ENCODE measurements around the gene CPB1.

GRCh38 chr3:148796799-148797198, 30.8 kb upstream of the CPB1 start:
- TF ChIP-seq TAF1 (conservative IDR thresholded peaks at IDR 0.05) (no peak), ATF3 (IDR thresholded peaks at IDR 0.05) (no peak), EGR1 (IDR thresholded peaks at IDR 0.05; ENCODE audit: low read depth in 2 of 2) (no peak), SP1 (IDR thresholded peaks at IDR 0.05) (no peak), YY1 (IDR thresholded peaks at IDR 0.05) (no peak), REST (IDR thresholded peaks at IDR 0.05) (no peak)
- TF ChIP-seq, protein P1, sequence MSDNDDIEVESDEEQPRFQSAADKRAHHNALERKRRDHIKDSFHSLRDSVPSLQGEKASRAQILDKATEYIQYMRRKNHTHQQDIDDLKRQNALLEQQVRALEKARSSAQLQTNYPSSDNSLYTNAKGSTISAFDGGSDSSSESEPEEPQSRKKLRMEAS (IDR thresholded peaks at IDR 0.05): no peak
- TF ChIP-seq, protein P2, sequence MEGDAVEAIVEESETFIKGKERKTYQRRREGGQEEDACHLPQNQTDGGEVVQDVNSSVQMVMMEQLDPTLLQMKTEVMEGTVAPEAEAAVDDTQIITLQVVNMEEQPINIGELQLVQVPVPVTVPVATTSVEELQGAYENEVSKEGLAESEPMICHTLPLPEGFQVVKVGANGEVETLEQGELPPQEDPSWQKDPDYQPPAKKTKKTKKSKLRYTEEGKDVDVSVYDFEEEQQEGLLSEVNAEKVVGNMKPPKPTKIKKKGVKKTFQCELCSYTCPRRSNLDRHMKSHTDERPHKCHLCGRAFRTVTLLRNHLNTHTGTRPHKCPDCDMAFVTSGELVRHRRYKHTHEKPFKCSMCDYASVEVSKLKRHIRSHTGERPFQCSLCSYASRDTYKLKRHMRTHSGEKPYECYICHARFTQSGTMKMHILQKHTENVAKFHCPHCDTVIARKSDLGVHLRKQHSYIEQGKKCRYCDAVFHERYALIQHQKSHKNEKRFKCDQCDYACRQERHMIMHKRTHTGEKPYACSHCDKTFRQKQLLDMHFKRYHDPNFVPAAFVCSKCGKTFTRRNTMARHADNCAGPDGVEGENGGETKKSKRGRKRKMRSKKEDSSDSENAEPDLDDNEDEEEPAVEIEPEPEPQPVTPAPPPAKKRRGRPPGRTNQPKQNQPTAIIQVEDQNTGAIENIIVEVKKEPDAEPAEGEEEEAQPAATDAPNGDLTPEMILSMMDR (IDR thresholded peaks at IDR 0.05; ENCODE audit: low read depth, low read length, missing input control): no peak

Data from liver (tissue), 3 donors.